SU-DHL-6 (cell line): Measurements from ENCODE around the gene STPG2.

ENCODE experiments used
- H2AFZ ChIP-seq: fragments of 200-600 bp; sonication (generic); 2 replicates; pipeline ENCODE4 v1.6.1; 2014; ENCODE audit warnings: low read depth, mild to moderate bottlenecking, moderate library complexity, mixed read lengths, antibody characterized with exemption, low read length; ENCODE audit not compliant: severe bottlenecking
- H3F3A ChIP-seq: fragments of 200-600 bp; shearing (Covaris generic); 2 replicates; pipeline ENCODE4 v1.6.0; 2016; ENCODE audit warnings: antibody characterized with exemption, mild to moderate bottlenecking; ENCODE audit not compliant: insufficient read depth
- H3K27ac ChIP-seq: fragments of 200-600 bp; sonication (generic); 2 replicates; pipeline ENCODE4 v1.5.1; 2016; ENCODE audit warnings: low read depth, mild to moderate bottlenecking, low read length, moderate library complexity, mixed read lengths
- H3K27me3 ChIP-seq: fragments of 200-600 bp; sonication (generic), shearing (Covaris generic); 2 replicates; pipeline ENCODE4 v1.6.0; 2014; ENCODE audit warnings: mild to moderate bottlenecking, low read length
- H3K36me3 ChIP-seq: fragments of 200-600 bp; sonication (generic); 2 replicates; pipeline ENCODE4 v1.6.1; 2014; ENCODE audit warnings: mild to moderate bottlenecking, low read length, mixed read lengths
- H3K4me2 ChIP-seq: fragments of 300-600, 200-600 bp; shearing (Covaris generic), sonication (generic); 2 replicates; pipeline ENCODE4 v1.6.0; 2014; ENCODE audit warnings: low read length, low read depth, mild to moderate bottlenecking; ENCODE audit not compliant: poor library complexity, severe bottlenecking
- H3K4me3 ChIP-seq: fragments of 200-600 bp; sonication (generic); 2 replicates; pipeline ENCODE4 v1.5.1; 2014; ENCODE audit warnings: antibody characterized with exemption, low read length, mild to moderate bottlenecking, mixed read lengths; ENCODE audit not compliant: insufficient read depth, poor library complexity, severe bottlenecking
- H3K79me2 ChIP-seq: fragments of 200-600 bp; sonication (generic); 2 replicates; pipeline ENCODE4 v1.6.1; 2014; ENCODE audit warnings: mild to moderate bottlenecking, low read length, moderate library complexity; ENCODE audit not compliant: insufficient read depth
- H3K9ac ChIP-seq: fragments of 200-600 bp; sonication (generic); 2 replicates; pipeline ENCODE4 v1.7.0; 2014; ENCODE audit warnings: mild to moderate bottlenecking, low read length
- H3K9me2 ChIP-seq: fragments of 200-600 bp; sonication (generic); replicated peaks from 2 replicates; pipeline ENCODE4 v1.6.1; 2014; ENCODE audit warnings: low read length; ENCODE audit not compliant: insufficient read depth
- H3K9me3 ChIP-seq: fragments of 200-600 bp; sonication (generic); 2 replicates; pipeline ENCODE4 v1.6.1; 2014; ENCODE audit warnings: low read length, mixed read lengths; ENCODE audit not compliant: insufficient read depth
- H4K20me1 ChIP-seq: fragments of 200-600 bp; sonication (generic); 2 replicates; pipeline ENCODE4 v1.6.1; 2014; ENCODE audit warnings: low read depth, mild to moderate bottlenecking, antibody characterized with exemption, low read length, moderate library complexity, mixed read lengths
- CTCF ChIP-seq: fragments of 200-600 bp; sonication (generic); IDR thresholded peaks from one replicate; pipeline ENCODE4 v1.5.1; 2017; ENCODE audit warnings: antibody characterized with exemption, mild to moderate bottlenecking, low read length, moderate library complexity; ENCODE audit not compliant: insufficient read depth, poor library complexity, severe bottlenecking
- EZH2phosphoT487 ChIP-seq: fragments of 200-600 bp; sonication (generic), shearing (Covaris generic); conservative IDR thresholded peaks from 2 replicates; pipeline ENCODE4 v1.6.1; 2018; ENCODE audit warnings: mild to moderate bottlenecking, antibody characterized with exemption, low read length, moderate library complexity, mixed read lengths

STPG2 gene

GRCh38 chr4:97942137-97942536, 201.1 kb downstream of the STPG2 start:
- Histone ChIP-seq H3K27ac (no peak overlapping the region), H3K27me3 (no peaks in the 10 kb centered on the region), H3K79me2 (no peaks in the 10 kb centered on the region), H3K9me3 (no peaks in the 10 kb centered on the region), H3K9ac (no peak overlapping the region), H3K36me3 (no peaks in the 10 kb centered on the region), H4K20me1 (no peaks in the 10 kb centered on the region), H3K9me2 (no peaks in the 10 kb centered on the region), H3F3A (no peaks in the 10 kb centered on the region), H3K4me2 (no peak overlapping the region), H3K4me3 (no peak overlapping the region), H2AFZ (no peak overlapping the region)
- TF ChIP-seq CTCF (no peak), EZH2phosphoT487 (no peak)

GRCh38 chr4:97938141-97938540, 205.1 kb downstream of the STPG2 start:
- Histone ChIP-seq H3K27ac (no peak overlapping the region), H3K9ac (no peak overlapping the region), H3K36me3 (no peaks in the 10 kb centered on the region), H3K4me3 (no peak overlapping the region), H3K27me3 (no peaks in the 10 kb centered on the region), H3K9me2 (no peaks in the 10 kb centered on the region), H3K9me3 (no peaks in the 10 kb centered on the region), H3K4me2 (no peak overlapping the region), H3K79me2 (no peaks in the 10 kb centered on the region), H4K20me1 (no peaks in the 10 kb centered on the region), H3F3A (no peaks in the 10 kb centered on the region), H2AFZ (no peak overlapping the region)
- TF ChIP-seq EZH2phosphoT487 (no peak), CTCF (no peak)

- Histone ChIP-seq H3F3A (no peaks in the 10 kb centered on the region), H3K4me3 (no peak overlapping the region), H2AFZ (no peak overlapping the region), H3K79me2 (no peaks in the 10 kb centered on the region), H4K20me1 (no peaks in the 10 kb centered on the region), H3K9me3 (no peaks in the 10 kb centered on the region), H3K4me2 (no peak overlapping the region), H3K36me3 (no peaks in the 10 kb centered on the region), H3K9ac (no peak overlapping the region), H3K27ac (no peak overlapping the region), H3K9me2 (no peaks in the 10 kb centered on the region), H3K27me3 (no peaks in the 10 kb centered on the region)
- TF ChIP-seq EZH2phosphoT487: no peak
- TF ChIP-seq CTCF: no peak
Observed at GRCh38 chr4:97924341-97924958, 218.8 kb downstream of the STPG2 start.
